Measurements from ENCODE around the gene ING5.

ING5 gene

GRCh38 chr2:241764275-241765241 is 62.7 kb downstream of the ING5 start:
- Histone ChIP-seq H3K9ac (ENCODE audit: low read length) (no peak overlapping the region), H3K4me3 (ENCODE audit: low read length) (no peak overlapping the region), H3K27me3 (ENCODE audit: control insufficient read depth, insufficient read depth, low read length) (no peaks in the 10 kb centered on the region), H3K36me3 (ENCODE audit: control insufficient read depth, insufficient read depth, low read length) (peaks cover 4% of the 10 kb centered on the region), H3K27ac (ENCODE audit: low read depth, low read length) (no peak overlapping the region), H3K4me1 (ENCODE audit: control insufficient read depth, insufficient read depth, low read length) (no peaks in the 10 kb centered on the region)

GRCh38 chr2:241767464-241768250 is 65.8 kb downstream of the ING5 start:
- H3K9ac ChIP-seq (ENCODE audit: low read length): no peak overlapping the region
- H3K27me3 ChIP-seq (ENCODE audit: control insufficient read depth, insufficient read depth, low read length): no peaks in the 10 kb centered on the region
- no peak overlapping the region for H3K4me3 ChIP-seq (ENCODE audit: low read length)
- no peak overlapping the region for H3K27ac ChIP-seq (ENCODE audit: low read depth, low read length)
- no peaks in the 10 kb centered on the region for H3K4me1 ChIP-seq (ENCODE audit: control insufficient read depth, insufficient read depth, low read length)
- H3K36me3 ChIP-seq (ENCODE audit: control insufficient read depth, insufficient read depth, low read length): no peaks in the 10 kb centered on the region

GRCh38 chr2:241768251-241768711 is 66.4 kb downstream of the ING5 start:
- no peak overlapping the region for H3K4me3 ChIP-seq (ENCODE audit: low read length)

GRCh38 chr2:241768850-241769249 is 67.0 kb downstream of the ING5 start:
- Histone ChIP-seq H3K9ac (ENCODE audit: low read length) (no peak overlapping the region), H3K4me3 (ENCODE audit: low read length) (no peak overlapping the region), H3K36me3 (ENCODE audit: control insufficient read depth, insufficient read depth, low read length) (no peaks in the 10 kb centered on the region)

More at GRCh38 chr2:241768251-241768711, 66.4 kb downstream of the ING5 start:
- H3K27me3 ChIP-seq (ENCODE audit: control insufficient read depth, insufficient read depth, low read length): no peaks in the 10 kb centered on the region
- no peak overlapping the region for H3K9ac ChIP-seq (ENCODE audit: low read length)
- H3K27ac ChIP-seq (ENCODE audit: low read depth, low read length): no peak overlapping the region
- H3K4me1 ChIP-seq (ENCODE audit: control insufficient read depth, insufficient read depth, low read length): no peaks in the 10 kb centered on the region
- H3K36me3 ChIP-seq (ENCODE audit: control insufficient read depth, insufficient read depth, low read length): no peaks in the 10 kb centered on the region

GRCh38 chr2:241769819-241770184 is 68.0 kb downstream of the ING5 start:
- H3K4me3 ChIP-seq (ENCODE audit: low read length): no peak overlapping the region
- H3K9ac ChIP-seq (ENCODE audit: low read length): no peak overlapping the region
- no peaks in the 10 kb centered on the region for H3K36me3 ChIP-seq (ENCODE audit: control insufficient read depth, insufficient read depth, low read length)
- H3K4me1 ChIP-seq (ENCODE audit: control insufficient read depth, insufficient read depth, low read length): no peaks in the 10 kb centered on the region
- H3K27me3 ChIP-seq (ENCODE audit: control insufficient read depth, insufficient read depth, low read length): no peaks in the 10 kb centered on the region
- no peak overlapping the region for H3K27ac ChIP-seq (ENCODE audit: low read depth, low read length)

More at GRCh38 chr2:241768850-241769249, 67.0 kb downstream of the ING5 start:
- Histone ChIP-seq H3K4me1 (ENCODE audit: control insufficient read depth, insufficient read depth, low read length) (no peaks in the 10 kb centered on the region), H3K27ac (ENCODE audit: low read depth, low read length) (no peak overlapping the region), H3K27me3 (ENCODE audit: control insufficient read depth, insufficient read depth, low read length) (no peaks in the 10 kb centered on the region)

GRCh38 chr2:241770185-241770935 is 68.5 kb downstream of the ING5 start:
- H3K27me3 ChIP-seq (ENCODE audit: control insufficient read depth, insufficient read depth, low read length): no peaks in the 10 kb centered on the region
- no peak overlapping the region for H3K27ac ChIP-seq (ENCODE audit: low read depth, low read length)

GRCh38 chr2:241770936-241771285 is 69.1 kb downstream of the ING5 start:
- Histone ChIP-seq H3K9ac (ENCODE audit: low read length) (no peak overlapping the region), H3K4me3 (ENCODE audit: low read length) (no peak overlapping the region), H3K27me3 (ENCODE audit: control insufficient read depth, insufficient read depth, low read length) (peaks cover 1% of the 10 kb centered on the region), H3K4me1 (ENCODE audit: control insufficient read depth, insufficient read depth, low read length) (no peaks in the 10 kb centered on the region), H3K27ac (ENCODE audit: low read depth, low read length) (no peak overlapping the region), H3K36me3 (ENCODE audit: control insufficient read depth, insufficient read depth, low read length) (no peaks in the 10 kb centered on the region)

More at GRCh38 chr2:241770185-241770935, 68.5 kb downstream of the ING5 start:
- no peak overlapping the region for H3K9ac ChIP-seq (ENCODE audit: low read length)
- no peak overlapping the region for H3K4me3 ChIP-seq (ENCODE audit: low read length)
- H3K4me1 ChIP-seq (ENCODE audit: control insufficient read depth, insufficient read depth, low read length): no peaks in the 10 kb centered on the region
- no peaks in the 10 kb centered on the region for H3K36me3 ChIP-seq (ENCODE audit: control insufficient read depth, insufficient read depth, low read length)

GRCh38 chr2:241771286-241772062 is 69.6 kb downstream of the ING5 start:
- Histone ChIP-seq H3K27me3 (ENCODE audit: control insufficient read depth, insufficient read depth, low read length) (peaks cover 2% of the 10 kb centered on the region), H3K4me3 (ENCODE audit: low read length) (no peak overlapping the region), H3K27ac (ENCODE audit: low read depth, low read length) (no peak overlapping the region), H3K9ac (ENCODE audit: low read length) (no peak overlapping the region), H3K36me3 (ENCODE audit: control insufficient read depth, insufficient read depth, low read length) (no peaks in the 10 kb centered on the region), H3K4me1 (ENCODE audit: control insufficient read depth, insufficient read depth, low read length) (no peaks in the 10 kb centered on the region)

- no peak overlapping the region for H3K27ac ChIP-seq (ENCODE audit: low read depth, low read length)
- no peak overlapping the region for H3K4me3 ChIP-seq (ENCODE audit: low read length)
- no peaks in the 10 kb centered on the region for H3K36me3 ChIP-seq (ENCODE audit: control insufficient read depth, insufficient read depth, low read length)
- H3K9ac ChIP-seq (ENCODE audit: low read length): no peak overlapping the region
- peaks cover 2% of the 10 kb centered on the region for H3K27me3 ChIP-seq (ENCODE audit: control insufficient read depth, insufficient read depth, low read length)
- no peaks in the 10 kb centered on the region for H3K4me1 ChIP-seq (ENCODE audit: control insufficient read depth, insufficient read depth, low read length)
These were observed 70.2 kb downstream of the ING5 start for GRCh38 chr2:241772063-241772499.

GRCh38 chr2:241773511-241774418 is 71.9 kb downstream of the ING5 start:
- Histone ChIP-seq H3K4me1 (ENCODE audit: control insufficient read depth, insufficient read depth, low read length) (no peaks in the 10 kb centered on the region), H3K27ac (ENCODE audit: low read depth, low read length) (no peak overlapping the region), H3K36me3 (ENCODE audit: control insufficient read depth, insufficient read depth, low read length) (no peaks in the 10 kb centered on the region), H3K9ac (ENCODE audit: low read length) (no peak overlapping the region), H3K4me3 (ENCODE audit: low read length) (peak overlapping the region; percentile 21), H3K27me3 (ENCODE audit: control insufficient read depth, insufficient read depth, low read length) (peaks cover 2% of the 10 kb centered on the region)

Data from rectal smooth muscle tissue (tissue), 1 donor.